Lung (tissue), 12 donors: ENCODE measurements around the gene ERRFI1. TPM values are rescaled to one million over a fixed set of nuclear protein-coding genes. Genes with fewer than 3 reads are reported as not detected.

Experiments used
- ATAC-seq: fragments of 200-7000 bp; cut with Tn5 transposase; one replicate; pipeline ENCODE4 v1.9.1; 2020; ENCODE audit warnings: moderate number of reproducible peaks; ENCODE audit not compliant: insufficient read depth, low FRiP score
- DNase-seq, 3 donors: peaks; one replicate each; pipeline ENCODE4 v3.0.0-alpha.2; 2013 to 2017
- H3K27ac ChIP-seq, 2 donors: one replicate each; pipeline ENCODE4 v1.5.1; 2013; ENCODE audit warnings: mild to moderate bottlenecking in 2 of 2, moderate library complexity in 2 of 2, control low read depth in 1 of 2, inconsistent platforms in 1 of 2, low read depth in 1 of 2, low read length in 1 of 2
- H3K27me3 ChIP-seq, 3 donors: one replicate each; pipeline ENCODE4 v1.5.1; 2013; ENCODE audit warnings: low read length in 2 of 3; ENCODE audit not compliant: control insufficient read depth in 3 of 3, insufficient read depth in 3 of 3
- H3K36me3 ChIP-seq, 4 donors: one replicate each; pipeline ENCODE4 v1.5.1; 2013; ENCODE audit warnings: low read length in 4 of 4, mild to moderate bottlenecking in 1 of 4, moderate library complexity in 1 of 4; ENCODE audit not compliant: control insufficient read depth in 4 of 4, insufficient read depth in 4 of 4
- H3K4me1 ChIP-seq, 5 donors: one replicate each; pipeline ENCODE4 v1.5.1; 2013; ENCODE audit warnings: low read length in 5 of 5, mild to moderate bottlenecking in 2 of 5, moderate library complexity in 1 of 5; ENCODE audit not compliant: control insufficient read depth in 5 of 5, insufficient read depth in 5 of 5
- H3K4me3 ChIP-seq: one replicate; pipeline ENCODE4 v1.5.1; 2013; ENCODE audit warnings: mild to moderate bottlenecking, control low read depth, moderate library complexity
- H3K9ac ChIP-seq, 2 donors: one replicate each; pipeline ENCODE4 v1.5.1; 2013; ENCODE audit warnings: low read length in 2 of 2, control low read depth in 1 of 2; ENCODE audit not compliant: insufficient read depth in 1 of 2
- H3K9me3 ChIP-seq, 4 donors: one replicate each; pipeline ENCODE4 v1.5.1; 2013; ENCODE audit warnings: low read length in 3 of 4, mild to moderate bottlenecking in 1 of 4, moderate library complexity in 1 of 4; ENCODE audit not compliant: control insufficient read depth in 4 of 4, insufficient read depth in 3 of 4
- WGBS, 2 donors: extraction: QIAGEN DNeasy Blood & Tissue Kit; methylation state at CpG; one replicate each; pipeline ENCODE4 v1.1.7; 2013; 5-methylcytosine and 5-hydroxymethylcytosine counted together
- polyA plus RNA-seq, 2 donors: library from polyadenylated mRNA; stranded (reverse); fragments of 200-250 nt; gene quantifications; one replicate each; pipeline ENCODE4 v1.2.1, GENCODE V29; 2013
- total RNA-seq, 2 donors: library from RNA; depleted of rRNA in 1 of 2; stranded (reverse); fragments of >200 nt in 1 of 2; gene quantifications; one replicate each; pipeline ENCODE4 v1.2.1, GENCODE V29; 2014 to 2021
- TF ChIP-seq, protein P1 (sequence below): IDR thresholded peaks from 2 replicates; pipeline ENCODE4 v1.5.1; 2012; ENCODE audit warnings: mild to moderate bottlenecking; ENCODE audit errors: control extremely low read depth, extremely low read depth
- donor health status: control.
- donor health status: control.
- donor health status: Bipolar disorder and iron deficiency.
- donor health status: healthy.
- donor health status: DM: yes; HTN: yes; CAD: no.

Gene ERRFI1
- total and polyA plus RNA-seq, 4 donors, result 26.5 to 89.2 (median 61.4) TPM

DNA sequence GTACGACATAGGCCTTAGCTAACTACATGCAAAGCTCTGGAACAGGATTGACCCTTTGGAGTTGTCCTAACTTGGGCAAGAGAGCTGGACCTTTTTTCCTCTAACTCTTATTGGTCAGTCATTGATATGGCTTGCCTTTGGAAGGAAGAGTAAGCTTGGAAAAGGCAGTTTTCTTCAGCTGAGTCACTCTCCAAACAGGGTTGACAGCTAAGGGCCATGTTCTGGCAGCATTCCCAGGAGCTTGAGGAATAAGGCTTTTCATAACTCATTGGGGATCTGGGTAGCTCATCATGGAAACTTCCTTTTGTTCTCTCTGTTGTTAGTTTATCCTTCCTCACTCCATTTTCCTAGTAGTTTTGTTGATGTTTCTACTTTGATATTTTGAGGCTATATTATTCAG lies 14.5 kb upstream of the ERRFI1 start:
- Histone ChIP-seq H3K4me3 (no peak overlapping the region), H3K9me3 (no peaks in the 10 kb centered on the region), H3K36me3 (no peaks in the 10 kb centered on the region), H3K27ac (no peak overlapping the region), H3K9ac (no peak overlapping the region), H3K4me1 (no peaks in the 10 kb centered on the region), H3K27me3 (no peaks in the 10 kb centered on the region)
- ATAC-seq, result peak; percentile 53
- WGBS, 2 donors, result 66 to 94% methylated on average over 1 of the region's 1 CpG
- DNase-seq, result peak; percentile 51 to 78 (median 73)
- TF ChIP-seq, protein P1, sequence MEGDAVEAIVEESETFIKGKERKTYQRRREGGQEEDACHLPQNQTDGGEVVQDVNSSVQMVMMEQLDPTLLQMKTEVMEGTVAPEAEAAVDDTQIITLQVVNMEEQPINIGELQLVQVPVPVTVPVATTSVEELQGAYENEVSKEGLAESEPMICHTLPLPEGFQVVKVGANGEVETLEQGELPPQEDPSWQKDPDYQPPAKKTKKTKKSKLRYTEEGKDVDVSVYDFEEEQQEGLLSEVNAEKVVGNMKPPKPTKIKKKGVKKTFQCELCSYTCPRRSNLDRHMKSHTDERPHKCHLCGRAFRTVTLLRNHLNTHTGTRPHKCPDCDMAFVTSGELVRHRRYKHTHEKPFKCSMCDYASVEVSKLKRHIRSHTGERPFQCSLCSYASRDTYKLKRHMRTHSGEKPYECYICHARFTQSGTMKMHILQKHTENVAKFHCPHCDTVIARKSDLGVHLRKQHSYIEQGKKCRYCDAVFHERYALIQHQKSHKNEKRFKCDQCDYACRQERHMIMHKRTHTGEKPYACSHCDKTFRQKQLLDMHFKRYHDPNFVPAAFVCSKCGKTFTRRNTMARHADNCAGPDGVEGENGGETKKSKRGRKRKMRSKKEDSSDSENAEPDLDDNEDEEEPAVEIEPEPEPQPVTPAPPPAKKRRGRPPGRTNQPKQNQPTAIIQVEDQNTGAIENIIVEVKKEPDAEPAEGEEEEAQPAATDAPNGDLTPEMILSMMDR, result no peak

DNA sequence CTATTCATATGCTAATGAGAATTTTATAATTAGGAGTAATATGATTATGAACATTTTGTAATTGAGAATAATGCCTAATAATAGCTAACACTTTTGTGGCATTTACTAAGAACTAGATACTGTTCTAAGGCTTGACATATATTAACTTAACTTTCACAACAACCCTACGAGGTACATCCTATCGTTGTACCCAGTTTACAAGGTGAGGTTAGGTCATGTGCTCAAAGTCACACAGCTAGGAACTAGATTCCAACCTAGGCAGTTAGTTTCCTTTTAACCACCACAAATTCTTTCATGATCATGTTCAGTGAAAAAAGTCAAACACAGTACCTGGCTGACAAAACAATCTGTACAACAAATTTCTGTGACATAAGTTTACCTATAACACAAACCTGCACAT lies 13.0 kb upstream of the ERRFI1 start:
- Histone ChIP-seq H3K27me3 (no peaks in the 10 kb centered on the region), H3K36me3 (no peaks in the 10 kb centered on the region), H3K4me3 (no peak overlapping the region), H3K9ac (no peak overlapping the region), H3K4me1 (no peaks in the 10 kb centered on the region), H3K9me3 (no peaks in the 10 kb centered on the region), H3K27ac (no peak overlapping the region)
- WGBS, 2 donors, result 75 to 78% methylated on average over 2 of the region's 2 CpGs
- DNase-seq (no peak), ATAC-seq (no peak)
- TF ChIP-seq, protein P1, result no peak

DNA sequence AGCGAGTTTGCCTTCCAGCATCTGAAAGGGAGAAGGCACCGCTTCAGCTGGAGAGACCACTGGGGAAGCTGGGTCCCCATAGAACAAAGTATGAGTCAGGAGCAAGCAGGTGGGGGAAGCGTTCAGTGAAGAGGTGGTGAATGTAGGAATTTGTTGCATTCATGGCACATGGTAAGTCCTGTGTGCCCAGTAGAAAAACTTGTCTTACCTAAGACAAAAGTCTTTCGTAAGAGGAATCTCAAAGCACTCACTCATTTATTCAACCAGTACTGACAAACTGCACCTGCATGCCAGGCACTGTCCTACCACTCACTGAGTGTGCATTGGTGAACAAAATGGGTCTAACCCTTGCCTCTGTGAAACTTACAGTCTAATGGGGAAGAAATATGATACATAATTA lies 9.2 kb upstream of the ERRFI1 start:
- 92 to 97% methylated on average over 4 of the region's 4 CpGs for WGBS, 2 donors
- no peaks in the 10 kb centered on the region for H3K27me3 ChIP-seq
- no peak overlapping the region for H3K4me3 ChIP-seq
- ATAC-seq (no peak), DNase-seq (no peak)
- H3K9me3 ChIP-seq, result no peaks in the 10 kb centered on the region
- TF ChIP-seq, protein P1, result no peak
- H3K27ac ChIP-seq, result no peak overlapping the region
- H3K9ac ChIP-seq, result no peak overlapping the region
- no peaks in the 10 kb centered on the region for H3K36me3 ChIP-seq
- H3K4me1 ChIP-seq, result peaks cover 0 to 2% (median 0%) of the 10 kb centered on the region in 5 donors

DNA sequence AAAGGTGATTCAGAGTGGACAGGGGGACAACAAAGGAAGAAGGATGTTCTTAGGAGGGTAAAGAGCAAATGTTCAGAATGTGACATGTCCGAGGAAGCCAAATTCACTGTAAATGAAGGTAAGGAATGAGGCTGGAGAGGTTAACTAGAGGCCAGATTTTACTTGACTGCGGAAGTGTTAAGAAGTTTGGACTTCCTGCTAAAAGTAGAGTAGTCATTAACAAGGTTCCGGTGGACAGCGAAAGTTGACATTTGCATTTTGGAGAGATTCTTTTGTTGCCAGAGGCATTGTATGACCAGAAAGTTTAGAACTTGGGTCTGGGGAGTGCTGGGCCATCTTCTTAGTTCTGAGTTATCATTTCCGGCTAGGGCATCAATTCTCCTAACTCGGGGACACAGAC lies 7.2 kb upstream of the ERRFI1 start:
- no peaks in the 10 kb centered on the region for H3K9me3 ChIP-seq
- H3K27me3 ChIP-seq, result no peaks in the 10 kb centered on the region
- ATAC-seq (no peak), DNase-seq (no peak)
- H3K4me3 ChIP-seq, result no peak overlapping the region
- WGBS, 2 donors, result 65 to 73% methylated on average over 6 of the region's 6 CpGs
- H3K9ac ChIP-seq, result no peak overlapping the region
- H3K27ac ChIP-seq, result no peak overlapping the region
- TF ChIP-seq, protein P1, result no peak
- peaks cover 0 to 9% (median 3%) of the 10 kb centered on the region in 5 donors for H3K4me1 ChIP-seq
- no peaks in the 10 kb centered on the region for H3K36me3 ChIP-seq
